ENCODE measurements around the gene PEAK3.

The PEAK3 gene

GRCh38 chr19:2274185-2274711, 7.7 kb downstream of the PEAK3 start:
- Histone ChIP-seq H3K9ac (ENCODE audit: low read depth, low read length) (no peak overlapping the region), H3K36me3 (ENCODE audit: insufficient read depth, low read length) (peaks cover 5% of the 10 kb centered on the region), H3K4me1 (ENCODE audit: insufficient read depth, low read length) (peaks cover 3% of the 10 kb centered on the region; the same call in 1 of the 2 replicates), H3K9me3 (ENCODE audit: control insufficient read depth, insufficient read depth, low read length) (no peaks in the 10 kb centered on the region)

GRCh38 chr19:2273356-2274184, 8.4 kb downstream of the PEAK3 start:
- Histone ChIP-seq H3K4me1 (ENCODE audit: insufficient read depth, low read length) (peaks cover 3% of the 10 kb centered on the region; the same call in 1 of the 2 replicates), H3K36me3 (ENCODE audit: insufficient read depth, low read length) (peaks cover 5% of the 10 kb centered on the region), H3K9me3 (ENCODE audit: control insufficient read depth, insufficient read depth, low read length) (no peaks in the 10 kb centered on the region), H3K9ac (ENCODE audit: low read depth, low read length) (peak overlapping the region; percentile 43)

- peaks cover 3% of the 10 kb centered on the region; the same call in 1 of the 2 replicates for H3K4me1 ChIP-seq (ENCODE audit: insufficient read depth, low read length)
- H3K9ac ChIP-seq (ENCODE audit: low read depth, low read length) = peak overlapping the region; percentile 99
- no peaks in the 10 kb centered on the region for H3K9me3 ChIP-seq (ENCODE audit: control insufficient read depth, insufficient read depth, low read length)
- H3K36me3 ChIP-seq (ENCODE audit: insufficient read depth, low read length) = peaks cover 5% of the 10 kb centered on the region
Observed at GRCh38 chr19:2271234-2272103, 10.5 kb downstream of the PEAK3 start.

- peaks cover 3% of the 10 kb centered on the region; the same call in 1 of the 2 replicates for H3K4me1 ChIP-seq (ENCODE audit: insufficient read depth, low read length)
- no peaks in the 10 kb centered on the region for H3K9me3 ChIP-seq (ENCODE audit: control insufficient read depth, insufficient read depth, low read length)
- H3K9ac ChIP-seq (ENCODE audit: low read depth, low read length) = peak overlapping the region; percentile 99
- peaks cover 5% of the 10 kb centered on the region for H3K36me3 ChIP-seq (ENCODE audit: insufficient read depth, low read length)
Observed at GRCh38 chr19:2270423-2271233, 11.3 kb downstream of the PEAK3 start.

- Histone ChIP-seq H3K4me1 (ENCODE audit: insufficient read depth, low read length) (no peaks in the 10 kb centered on the region), H3K9ac (ENCODE audit: low read depth, low read length) (peak overlapping the region; percentile 99), H3K36me3 (ENCODE audit: insufficient read depth, low read length) (peaks cover 5% of the 10 kb centered on the region), H3K9me3 (ENCODE audit: control insufficient read depth, insufficient read depth, low read length) (no peaks in the 10 kb centered on the region)
Observed at GRCh38 chr19:2270157-2270422, 11.9 kb downstream of the PEAK3 start.

GRCh38 chr19:2269244-2270156, 12.5 kb downstream of the PEAK3 start:
- Histone ChIP-seq H3K9me3 (ENCODE audit: control insufficient read depth, insufficient read depth, low read length) (no peaks in the 10 kb centered on the region), H3K4me1 (ENCODE audit: insufficient read depth, low read length) (no peaks in the 10 kb centered on the region), H3K36me3 (ENCODE audit: insufficient read depth, low read length) (peaks cover 5% of the 10 kb centered on the region), H3K9ac (ENCODE audit: low read depth, low read length) (peak overlapping the region; percentile 99)

- Histone ChIP-seq H3K36me3 (ENCODE audit: insufficient read depth, low read length) (peaks cover 5% of the 10 kb centered on the region), H3K4me1 (ENCODE audit: insufficient read depth, low read length) (no peaks in the 10 kb centered on the region), H3K9me3 (ENCODE audit: control insufficient read depth, insufficient read depth, low read length) (no peaks in the 10 kb centered on the region), H3K9ac (ENCODE audit: low read depth, low read length) (peak overlapping the region; percentile 97)
Observed at GRCh38 chr19:2268861-2269243, 13.1 kb downstream of the PEAK3 start.

GRCh38 chr19:2268480-2268830, 13.5 kb downstream of the PEAK3 start:
- Histone ChIP-seq H3K4me1 (ENCODE audit: insufficient read depth, low read length) (no peaks in the 10 kb centered on the region), H3K9ac (ENCODE audit: low read depth, low read length) (peak overlapping the region; percentile 97), H3K9me3 (ENCODE audit: control insufficient read depth, insufficient read depth, low read length) (no peaks in the 10 kb centered on the region), H3K36me3 (ENCODE audit: insufficient read depth, low read length) (peaks cover 5% of the 10 kb centered on the region)

GRCh38 chr19:2266183-2266993, 15.6 kb downstream of the PEAK3 start:
- H3K9me3 ChIP-seq (ENCODE audit: control insufficient read depth, insufficient read depth, low read length) = no peaks in the 10 kb centered on the region
- H3K36me3 ChIP-seq (ENCODE audit: insufficient read depth, low read length) = no peaks in the 10 kb centered on the region
- H3K9ac ChIP-seq (ENCODE audit: low read depth, low read length) = no peak overlapping the region
- H3K4me1 ChIP-seq (ENCODE audit: insufficient read depth, low read length) = no peaks in the 10 kb centered on the region

- no peaks in the 10 kb centered on the region for H3K36me3 ChIP-seq (ENCODE audit: insufficient read depth, low read length)
- H3K4me1 ChIP-seq (ENCODE audit: insufficient read depth, low read length) = no peaks in the 10 kb centered on the region
- no peak overlapping the region for H3K9ac ChIP-seq (ENCODE audit: low read depth, low read length)
- no peaks in the 10 kb centered on the region for H3K9me3 ChIP-seq (ENCODE audit: control insufficient read depth, insufficient read depth, low read length)
Observed at GRCh38 chr19:2261438-2262172, 20.4 kb downstream of the PEAK3 start.

GRCh38 chr19:2260341-2260805, 21.6 kb downstream of the PEAK3 start:
- Histone ChIP-seq H3K9ac (ENCODE audit: low read depth, low read length) (no peak overlapping the region), H3K9me3 (ENCODE audit: control insufficient read depth, insufficient read depth, low read length) (no peaks in the 10 kb centered on the region), H3K4me1 (ENCODE audit: insufficient read depth, low read length) (no peaks in the 10 kb centered on the region), H3K36me3 (ENCODE audit: insufficient read depth, low read length) (no peaks in the 10 kb centered on the region)

- Histone ChIP-seq H3K4me1 (ENCODE audit: insufficient read depth, low read length) (no peaks in the 10 kb centered on the region), H3K9ac (ENCODE audit: low read depth, low read length) (no peak overlapping the region)
Observed at GRCh38 chr19:2259336-2259735, 22.6 kb downstream of the PEAK3 start.

More at GRCh38 chr19:2259336-2259735, 22.6 kb downstream of the PEAK3 start:
- Histone ChIP-seq H3K36me3 (ENCODE audit: insufficient read depth, low read length) (no peaks in the 10 kb centered on the region), H3K9me3 (ENCODE audit: control insufficient read depth, insufficient read depth, low read length) (no peaks in the 10 kb centered on the region)
